HL-60 (cell line): ENCODE results near the gene EPHX1.

Experiments
- CTCF ChIP-seq: IDR thresholded peaks from one replicate; pipeline ENCODE4 v1.5.1; 2011; ENCODE audit warnings: low read length, control low read depth, inconsistent platforms; ENCODE audit not compliant: insufficient read depth
- GABPA ChIP-seq: IDR thresholded peaks from 2 replicates; pipeline ENCODE4 v1.6.1; 2012; ENCODE audit warnings: low read depth
- POLR2AphosphoS5 ChIP-seq: IDR thresholded peaks from 2 replicates; pipeline ENCODE4 v1.6.1; 2012; ENCODE audit warnings: low read depth
- REST ChIP-seq: IDR thresholded peaks from 2 replicates; pipeline ENCODE4 v1.6.1; 2012; ENCODE audit warnings: low read depth; ENCODE audit not compliant: insufficient replicate concordance

- TF ChIP-seq POLR2AphosphoS5 = no peak
- TF ChIP-seq CTCF = no peak
- no peak for TF ChIP-seq GABPA
- no peak for TF ChIP-seq REST
These were observed 68.4 kb downstream of the EPHX1 start for GRCh38 chr1:225878282-225878681.
